Testis (tissue), 3 donors: ENCODE results near the gene KAT8. TPM values are rescaled to one million over a fixed set of nuclear protein-coding genes. Genes with fewer than 3 reads are reported as not detected.

Source experiments
- DNase-seq: peaks from one replicate; pipeline ENCODE4 v3.0.0-alpha.2; 2019
- H3K27ac ChIP-seq, 2 donors: fragments of 200-600 bp; sonication (generic); one replicate each; pipeline ENCODE4 v1.5.1; 2019
- H3K27me3 ChIP-seq: fragments of 200-600 bp; sonication (generic); one replicate; pipeline ENCODE4 v1.5.1; 2019
- H3K36me3 ChIP-seq: fragments of 200-600 bp; sonication (generic); one replicate; pipeline ENCODE4 v1.5.1; 2017; ENCODE audit warnings: low read depth; ENCODE audit errors: missing control alignments
- H3K4me1 ChIP-seq: fragments of 200-600 bp; sonication (generic); one replicate; pipeline ENCODE4 v1.5.1; 2019
- H3K4me3 ChIP-seq, 2 donors: fragments of 200-600 bp; sonication (generic); one replicate each; pipeline ENCODE4 v1.5.1; 2017 to 2019
- H3K9me3 ChIP-seq: fragments of 200-600 bp; sonication (generic); one replicate; pipeline ENCODE4 v1.5.1; 2017
- CTCF ChIP-seq, 3 experiments: fragments of 450-650 bp in 2 of 3; fragments of 200-600 bp in 1 of 3; sonication (generic) in 1 of 3; IDR thresholded peaks; one replicate each; pipeline ENCODE4 v1.5.1; 2016 to 2019; ENCODE audit warnings: antibody characterized with exemption in 3 of 3, mild to moderate bottlenecking in 2 of 3, moderate library complexity in 1 of 3
- POLR2A ChIP-seq: fragments of 450-650 bp; IDR thresholded peaks from one replicate; pipeline ENCODE4 v1.6.1; 2017; ENCODE audit warnings: antibody characterized with exemption, mild to moderate bottlenecking, moderate library complexity
- WGBS, 2 donors: methylation state at CpG; one replicate each; pipeline ENCODE4 v1.1.5; 2018; 5-methylcytosine and 5-hydroxymethylcytosine counted together
- intact Hi-C: fragments of 100-400 bp; cut with DNase I; formaldehyde crosslinking; loops from one replicate; pipeline ENCODE4 v1.15.1; 2023; ENCODE audit warnings: low total_unique reads
- polyA plus RNA-seq: library from polyadenylated mRNA; stranded (reverse); fragments of 350-450 nt; fragmentation: Illumina TruSeq; extraction: RNeasy Lipid Tissue Mini Kit (QIAGEN cat#74804); gene quantifications from one replicate; pipeline ENCODE4 v1.2.3, GENCODE V29; 2014; ENCODE audit warnings: low read depth, low replicate concordance; ENCODE audit not compliant: insufficient read depth
- total RNA-seq, 2 donors: library from RNA; depleted of rRNA; stranded (reverse); fragments of >200 nt; gene quantifications; one replicate each; pipeline ENCODE4 v1.2.3, GENCODE V29; 2016

The KAT8 gene
- total and polyA plus RNA-seq, 3 donors from 2014 or later, result 86.0 to 111 (median 96.9) TPM

- Histone ChIP-seq H3K36me3 (peaks cover 5% of the 10 kb centered on the region), H3K4me1 (peaks cover 27% of the 10 kb centered on the region), H3K27ac (no peak overlapping the region), H3K9me3 (no peaks in the 10 kb centered on the region), H3K27me3 (no peaks in the 10 kb centered on the region), H3K4me3 (no peak overlapping the region)
- DNase-seq, result no peak
- TF ChIP-seq CTCF (IDR thresholded peaks at IDR 0.05), result no peak
- TF ChIP-seq POLR2A, result no peak
- WGBS, 2 donors, result 87 to 88% methylated on average over 4 to 6 of the region's 6 CpGs
- intact Hi-C loops, result no loop called here
Observed at GRCh38 chr16:31133046-31133501, 15.6 kb downstream of the KAT8 start.

GRCh38 chr16:31134091-31134571 is 16.7 kb downstream of the KAT8 start:
- TF ChIP-seq CTCF (IDR thresholded peaks at IDR 0.05), result no peak
- TF ChIP-seq POLR2A, result no peak
- Histone ChIP-seq H3K4me1 (peaks cover 17% of the 10 kb centered on the region), H3K36me3 (peaks cover 5% of the 10 kb centered on the region), H3K9me3 (no peaks in the 10 kb centered on the region), H3K27ac (no peak overlapping the region), H3K27me3 (no peaks in the 10 kb centered on the region), H3K4me3 (no peak overlapping the region)
- intact Hi-C loops, result no loop called here
- DNase-seq, result peak; percentile 33
- 43 to 58% methylated on average over 4 to 5 of the region's 5 CpGs for WGBS, 2 donors

GRCh38 chr16:31134625-31135534 is 17.4 kb downstream of the KAT8 start:
- Histone ChIP-seq H3K27me3 (no peaks in the 10 kb centered on the region), H3K36me3 (peaks cover 5% of the 10 kb centered on the region), H3K9me3 (no peaks in the 10 kb centered on the region), H3K4me3 (no peak overlapping the region), H3K27ac (no peak overlapping the region), H3K4me1 (peaks cover 9% of the 10 kb centered on the region)
- TF ChIP-seq POLR2A, result no peak
- no peak for TF ChIP-seq CTCF (IDR thresholded peaks at IDR 0.05)
- intact Hi-C loops, result no loop called here
- 44 to 48% methylated on average over 16 to 18 of the region's 18 CpGs for WGBS, 2 donors
- no peak for DNase-seq

GRCh38 chr16:31135535-31136286 is 18.2 kb downstream of the KAT8 start, which contains the start of gene PRSS8:
Gene PRSS8 (minus strand): TSS chr16:31135727. CDS start chr16:31135498, 229 bp downstream.
- no peak for DNase-seq
- Histone ChIP-seq H3K4me3 (no peak within 1 kb of the TSS), H3K27ac (no peak within 1 kb of the TSS), H3K9me3 (no peaks in the 10 kb centered on the region), H3K4me1 (peaks cover 4% of the 10 kb centered on the region), H3K27me3 (no peaks in the 10 kb centered on the region), H3K36me3 (peaks cover 5% of the 10 kb centered on the region)
- intact Hi-C loops, result no loop called here
- WGBS, 2 donors, result 71 to 78% methylated on average over 6 to 22 of the region's 22 CpGs
- no peak for TF ChIP-seq CTCF (IDR thresholded peaks at IDR 0.05)
- no peak for TF ChIP-seq POLR2A
